GM23338 (cell line): ENCODE data around the gene PTPRN2. TPM values are rescaled to one million over a fixed set of nuclear protein-coding genes. Genes with fewer than 3 reads are reported as not detected.

Source experiments
- ATAC-seq: fragments of 200-7000 bp; cut with Tn5 transposase; 3 replicates; pipeline ENCODE4 v1.9.1; 2020
- DNase-seq: peaks from one replicate; pipeline ENCODE4 v3.0.0-alpha.2; 2015; ENCODE audit warnings: low spot score
- H2AFZ ChIP-seq: fragments of 200-600 bp; sonication (generic); 2 replicates; pipeline ENCODE4 v1.8.0; 2016; ENCODE audit warnings: antibody characterized with exemption, mild to moderate bottlenecking, moderate library complexity
- H3F3A ChIP-seq: fragments of 200-600 bp; sonication (generic); replicated peaks from 2 replicates; pipeline ENCODE4 v1.8.0; 2017; ENCODE audit warnings: antibody characterized with exemption, mixed run types, low read depth
- H3K27ac ChIP-seq: fragments of 200-600 bp; sonication (generic); 2 replicates; pipeline ENCODE4 v1.6.1; 2016; ENCODE audit warnings: low read depth
- H3K27me3 ChIP-seq: fragments of 200-600 bp; sonication (generic); 2 replicates; pipeline ENCODE4 v1.8.0; 2016; ENCODE audit warnings: mild to moderate bottlenecking, mixed run types, moderate library complexity; ENCODE audit not compliant: insufficient read depth
- H3K36me3 ChIP-seq: fragments of 200-600 bp; sonication (generic); 2 replicates; pipeline ENCODE4 v1.8.0; 2016; ENCODE audit warnings: mild to moderate bottlenecking; ENCODE audit not compliant: insufficient read depth
- H3K4me1 ChIP-seq: fragments of 200-600 bp; sonication (generic); 2 replicates; pipeline ENCODE4 v1.8.0; 2016; ENCODE audit warnings: mild to moderate bottlenecking, moderate library complexity; ENCODE audit not compliant: insufficient read depth
- H3K4me2 ChIP-seq: fragments of 200-600 bp; sonication (generic); 2 replicates; pipeline ENCODE4 v1.7.1; 2017; ENCODE audit warnings: mixed run types
- H3K4me3 ChIP-seq: fragments of 200-600 bp; sonication (generic); 2 replicates; pipeline ENCODE4 v1.6.1; 2016; ENCODE audit warnings: mixed run types
- H3K79me2 ChIP-seq: fragments of 200-600 bp; sonication (generic); replicated peaks from 2 replicates; pipeline ENCODE4 v1.8.0; 2017; ENCODE audit warnings: mild to moderate bottlenecking; ENCODE audit not compliant: insufficient read depth
- H3K9me2 ChIP-seq: fragments of 200-600 bp; sonication (generic); 2 replicates; pipeline ENCODE4 v1.8.0; 2017; ENCODE audit not compliant: insufficient read depth
- H4K20me1 ChIP-seq: fragments of 200-600 bp; sonication (generic); replicated peaks from 2 replicates; pipeline ENCODE4 v1.8.0; 2017; ENCODE audit warnings: mild to moderate bottlenecking; ENCODE audit not compliant: insufficient read depth
- H3K27ac Mint-ChIP-seq: 2 replicates; pipeline ENCODE4 v1.8.0; 2020; ENCODE audit warnings: inconsistent platforms, mild to moderate bottlenecking, moderate library complexity, mixed read lengths
- H3K27me3 Mint-ChIP-seq: 3 replicates; pipeline ENCODE4 v1.8.0; 2022; ENCODE audit warnings: low read depth, mild to moderate bottlenecking, moderate library complexity, mixed read lengths, inconsistent platforms; ENCODE audit not compliant: insufficient read depth, poor library complexity
- H3K36me3 Mint-ChIP-seq: 3 replicates; pipeline ENCODE4 v1.8.0; 2021; ENCODE audit warnings: low read depth, mild to moderate bottlenecking, inconsistent platforms, moderate library complexity, mixed read lengths
- H3K4me1 Mint-ChIP-seq: 3 replicates; pipeline ENCODE4 v1.8.0; 2020; ENCODE audit warnings: mild to moderate bottlenecking, inconsistent platforms, mixed read lengths
- H3K4me3 Mint-ChIP-seq: 3 replicates; pipeline ENCODE4 v1.8.0; 2021; ENCODE audit warnings: moderate library complexity, mild to moderate bottlenecking, inconsistent platforms, mixed read lengths
- H3K9me3 Mint-ChIP-seq: 3 replicates; pipeline ENCODE4 v1.8.0; 2020; ENCODE audit warnings: moderate library complexity, mild to moderate bottlenecking, inconsistent platforms, mixed read lengths
- CREB1 ChIP-seq: fragments of 250-450 bp; sonication (Bioruptor Pico); IDR thresholded peaks from 2 replicates; pipeline ENCODE4 v1.5.0; 2020; ENCODE audit warnings: low read depth, mild to moderate bottlenecking, moderate library complexity
- CTCF ChIP-seq, 2 experiments: fragments of 200-600 bp in 1 of 2; sonication (generic) in 1 of 2; conservative IDR thresholded peaks; 2 replicates each; pipeline versions ENCODE4 v1.5.1 to v1.6.1; 2016 to 2017; ENCODE audit warnings: antibody characterized with exemption in 2 of 2, low read depth in 2 of 2, mild to moderate bottlenecking in 2 of 2, moderate library complexity in 1 of 2
- ETS1 ChIP-seq: IDR thresholded peaks from 2 replicates; pipeline ENCODE4 v1.6.1; 2016; ENCODE audit warnings: antibody characterized with exemption
- EZH2 ChIP-seq: fragments of 200-600 bp; sonication (generic); IDR thresholded peaks from one replicate; pipeline ENCODE4 v1.8.0; 2017; ENCODE audit warnings: antibody characterized with exemption, mild to moderate bottlenecking, low read depth; ENCODE audit not compliant: unreplicated experiment
- EZH2phosphoT487 ChIP-seq: fragments of 200-600 bp; sonication (generic); IDR thresholded peaks from one replicate; pipeline ENCODE4 v1.8.1; 2018; ENCODE audit warnings: antibody characterized with exemption; ENCODE audit not compliant: unreplicated experiment
- JUNB ChIP-seq: IDR thresholded peaks from one replicate; pipeline ENCODE4 v1.6.1; 2016; ENCODE audit warnings: antibody characterized with exemption; ENCODE audit not compliant: unreplicated experiment
- NANOG ChIP-seq: IDR thresholded peaks from 2 replicates; pipeline ENCODE4 v1.6.1; 2016; ENCODE audit warnings: antibody characterized with exemption, borderline replicate concordance
- POLR2AphosphoS5 ChIP-seq: IDR thresholded peaks from 2 replicates; pipeline ENCODE4 v1.6.1; 2016; ENCODE audit warnings: antibody characterized with exemption, low read depth
- REST ChIP-seq: IDR thresholded peaks from one replicate; pipeline ENCODE4 v1.6.1; 2018; ENCODE audit warnings: antibody characterized with exemption; ENCODE audit not compliant: unreplicated experiment
- STAT1 ChIP-seq: IDR thresholded peaks from one replicate; pipeline ENCODE4 v1.6.1; 2016; ENCODE audit warnings: antibody characterized with exemption; ENCODE audit not compliant: unreplicated experiment
- ZNF114 ChIP-seq: fragments of 250-450 bp; sonication (Bioruptor Pico); IDR thresholded peaks from 2 replicates; pipeline ENCODE4 v1.5.0; 2020; ENCODE audit warnings: mild to moderate bottlenecking, moderate library complexity
- ZNF331 ChIP-seq: fragments of 250-450 bp; sonication (Bioruptor Pico); IDR thresholded peaks from 2 replicates; pipeline ENCODE4 v1.5.0; 2020; ENCODE audit warnings: low read depth, mild to moderate bottlenecking, moderate library complexity
- ZNF462 ChIP-seq: fragments of 250-450 bp; sonication (Bioruptor Pico); IDR thresholded peaks from 2 replicates; pipeline ENCODE4 v1.5.0; 2020; ENCODE audit warnings: mild to moderate bottlenecking, moderate library complexity
- polyA plus RNA-seq: library from polyadenylated mRNA; unstranded; fragments of >200 nt; fragmentation: Nextera tagmentation; extraction: Ambion mirVana; gene quantifications from 2 replicates; pipeline ENCODE4 v1.2.1, GENCODE V29; 2016
- total RNA-seq: library from RNA; depleted of rRNA; stranded (reverse); fragments of >200 nt; shearing (Covaris generic); gene quantifications from 2 replicates; pipeline ENCODE4 v1.2.3, GENCODE V29; 2014

Gene PTPRN2
- total and polyA plus RNA-seq, 2 experiments from 2014 or later = 0.87 to 4.0 TPM

GRCh38 chr7:158005531-158005930 is 582.1 kb downstream of the PTPRN2 start:
- no peaks in the 10 kb centered on the region for H3K9me2 ChIP-seq
- Mint-ChIP-seq H3K27me3 (peaks cover 8% of the 10 kb centered on the region), H3K4me1 (no peaks in the 10 kb centered on the region), H3K36me3 (peaks cover 49% of the 10 kb centered on the region), H3K9me3 (peaks cover 21% of the 10 kb centered on the region), H3K4me3 (no peak overlapping the region), H3K27ac (no peak overlapping the region)
- H2AFZ ChIP-seq = no peak overlapping the region
- H3K36me3 ChIP-seq = no peaks in the 10 kb centered on the region; the same call in 1 of the 2 replicates
- no peak overlapping the region for H3K4me3 ChIP-seq
- H3K27ac ChIP-seq = no peak overlapping the region
- H3K27me3 ChIP-seq = no peaks in the 10 kb centered on the region
- no peak overlapping the region for H3K4me2 ChIP-seq
- H3K79me2 ChIP-seq = no peaks in the 10 kb centered on the region
- TF ChIP-seq REST = no peak
- no peak for TF ChIP-seq ZNF331 (CRISPR knock-in tag)
- TF ChIP-seq CREB1 = no peak
- TF ChIP-seq EZH2phosphoT487 = no peak
- TF ChIP-seq ETS1 = no peak
- TF ChIP-seq NANOG = no peak
- TF ChIP-seq CTCF (conservative IDR thresholded peaks at IDR 0.05; ENCODE audit: low read depth in 2 of 2) = no peak
- no peak for TF ChIP-seq EZH2
- no peak for TF ChIP-seq ZNF114 (CRISPR knock-in tag)
- no peak for TF ChIP-seq ZNF462 (CRISPR knock-in tag)
- no peak for TF ChIP-seq POLR2AphosphoS5
- no peak for TF ChIP-seq STAT1
- TF ChIP-seq JUNB = no peak
- no peaks in the 10 kb centered on the region for H3F3A ChIP-seq
- no peak for ATAC-seq
- DNase-seq = no peak
- no peaks in the 10 kb centered on the region for H3K4me1 ChIP-seq
- H4K20me1 ChIP-seq = no peaks in the 10 kb centered on the region
